Renal cortex interstitium (tissue), 11 donors: Measurements from ENCODE around the gene TRIM29. TPM values are rescaled to one million over a fixed set of nuclear protein-coding genes. Genes with fewer than 3 reads are reported as not detected.

Experiments
- DNase-seq, 11 donors: peaks; one replicate each; pipeline ENCODE4 v3.0.0-alpha.2; 2013; ENCODE audit warnings: low read depth in 9 of 11, low spot score in 4 of 11; ENCODE audit errors: extremely low read depth in 1 of 11
- polyA plus RNA-seq, 3 donors: library from polyadenylated mRNA; unstranded; fragments of 120-200 nt; gene quantifications; one replicate each; pipeline ENCODE4 v1.2.1, GENCODE V29; 2013; ENCODE audit not compliant: insufficient read length in 3 of 3

TRIM29 gene
- polyA plus RNA-seq, 3 donors: 0.62 to 5.0 (median 2.0) TPM

DNA sequence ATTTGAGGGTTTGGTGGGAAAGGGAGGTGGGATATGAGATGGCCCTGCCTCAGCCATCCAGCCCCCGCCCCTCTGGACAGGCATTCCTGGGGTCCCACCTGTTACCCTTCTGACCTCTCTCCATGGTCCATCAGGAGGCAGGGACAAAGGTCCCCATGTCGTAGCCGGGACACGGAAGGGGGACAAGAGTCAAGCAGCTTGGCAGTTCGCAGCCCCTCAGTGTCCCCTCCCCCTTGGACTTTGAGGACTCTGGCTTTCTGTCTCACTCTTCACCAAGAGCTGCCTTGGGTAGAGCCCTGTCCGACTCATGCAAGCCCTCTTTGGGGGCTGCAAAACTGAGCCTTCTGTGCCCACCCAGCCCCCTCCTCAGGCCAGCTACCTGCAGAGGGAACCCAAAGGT, 30.2 kb downstream of the TRIM29 start:
- DNase-seq: no peak

GRCh38 chr11:120106354-120107150, 31.4 kb downstream of the TRIM29 start:
- no peak for DNase-seq

- DNase-seq: no peak
These were observed 32.3 kb downstream of the TRIM29 start for GRCh38 chr11:120105576-120105975.

- DNase-seq: no peak
These were observed 33.8 kb downstream of the TRIM29 start for GRCh38 chr11:120104041-120104565.

- no peak for DNase-seq
These were observed 35.1 kb downstream of the TRIM29 start for GRCh38 chr11:120102864-120103122.

- no peak for DNase-seq
These were observed 35.7 kb downstream of the TRIM29 start for GRCh38 chr11:120102050-120102863.

- peak in 1 of 11 donors; percentile 9 for DNase-seq
These were observed 39.4 kb downstream of the TRIM29 start for GRCh38 chr11:120098503-120099020.

DNA sequence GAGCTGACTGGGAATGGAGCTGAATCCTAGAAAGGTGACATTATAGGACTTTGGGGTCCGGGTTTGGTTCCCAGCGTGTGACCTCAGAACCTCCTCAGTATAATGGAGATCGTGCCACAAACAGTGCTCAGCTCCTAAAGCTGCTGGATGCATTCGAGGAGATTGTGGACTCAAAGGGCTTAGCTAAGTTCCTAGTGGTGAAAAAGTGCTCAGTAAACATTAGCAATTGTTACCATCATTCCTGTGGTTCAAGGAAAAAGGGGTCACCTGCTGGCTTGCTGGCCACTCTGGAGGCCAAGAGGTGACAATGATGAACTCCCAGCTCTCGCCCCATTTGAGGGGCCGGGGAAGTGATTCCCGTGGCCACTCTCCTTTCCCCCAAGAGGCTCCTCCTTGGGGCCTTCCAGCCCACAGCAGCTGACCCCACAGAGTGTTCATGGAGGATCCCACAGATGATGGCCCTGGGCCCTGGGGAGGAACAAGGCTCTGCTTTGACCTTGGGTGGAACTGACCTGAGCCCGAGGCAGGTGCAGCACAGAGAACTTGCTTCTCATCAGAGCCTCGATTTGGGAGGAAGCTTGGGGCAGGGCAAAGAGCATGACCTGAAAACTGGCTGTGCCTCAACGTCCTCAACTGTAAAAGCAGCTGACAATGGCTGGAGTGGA, 40.1 kb downstream of the TRIM29 start:
- DNase-seq: no peak

GRCh38 chr11:120096369-120097191, 41.3 kb downstream of the TRIM29 start:
- DNase-seq: peak in 8 of 11 donors; percentile 40 to 58 (median 44)

- DNase-seq: no peak
These were observed 42.4 kb downstream of the TRIM29 start for GRCh38 chr11:120095516-120095915.

- DNase-seq: no peak
These were observed 46.2 kb downstream of the TRIM29 start for GRCh38 chr11:120091701-120092100.

- DNase-seq: no peak
These were observed 46.8 kb downstream of the TRIM29 start for GRCh38 chr11:120091121-120091520.

- DNase-seq: no peak
These were observed 47.5 kb downstream of the TRIM29 start for GRCh38 chr11:120090411-120090810.

DNA sequence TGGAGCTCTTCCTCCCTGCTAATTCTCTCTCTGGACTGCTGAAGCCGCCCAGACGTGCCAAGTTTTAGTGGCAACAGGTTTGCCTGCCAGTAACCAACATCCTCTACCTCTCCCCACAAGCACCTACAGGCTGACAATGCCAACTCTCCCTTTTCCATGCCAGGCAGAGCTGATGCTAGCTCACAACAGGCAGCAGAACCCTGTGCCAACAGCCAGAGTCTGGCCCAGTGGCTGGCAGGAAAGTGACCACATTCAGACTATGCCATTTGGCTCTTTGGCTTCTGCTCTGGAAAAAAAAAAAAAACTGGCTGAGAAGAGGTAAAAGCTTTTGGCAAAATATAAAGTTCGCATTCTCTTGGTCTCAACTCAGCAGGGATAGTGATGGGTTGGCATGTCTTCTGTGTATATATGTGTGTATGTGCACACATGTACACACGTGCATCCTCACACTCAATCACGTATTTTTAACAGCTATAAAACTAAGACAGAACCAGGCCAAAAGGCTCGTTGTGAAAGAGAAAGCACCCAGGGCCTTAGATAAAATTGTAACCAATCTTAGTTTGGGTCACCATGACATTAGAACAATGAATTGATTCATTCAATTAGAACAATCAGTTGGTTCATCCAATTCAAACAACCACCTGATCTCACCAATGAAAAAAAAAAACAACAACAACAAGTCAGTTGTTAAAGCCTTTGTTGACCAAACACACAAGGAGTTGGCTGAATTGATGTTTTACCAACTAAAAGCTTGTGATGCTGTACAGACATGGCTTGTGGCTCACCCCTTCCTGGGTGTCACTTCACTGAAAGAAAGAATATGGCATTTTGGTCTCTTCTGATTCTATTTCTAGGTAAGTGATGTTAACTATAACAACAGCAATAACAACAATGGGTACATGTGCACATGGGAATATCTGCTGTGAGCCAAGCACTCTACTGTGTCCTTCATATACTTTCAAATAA, 48.6 kb downstream of the TRIM29 start:
- no peak for DNase-seq

DNA sequence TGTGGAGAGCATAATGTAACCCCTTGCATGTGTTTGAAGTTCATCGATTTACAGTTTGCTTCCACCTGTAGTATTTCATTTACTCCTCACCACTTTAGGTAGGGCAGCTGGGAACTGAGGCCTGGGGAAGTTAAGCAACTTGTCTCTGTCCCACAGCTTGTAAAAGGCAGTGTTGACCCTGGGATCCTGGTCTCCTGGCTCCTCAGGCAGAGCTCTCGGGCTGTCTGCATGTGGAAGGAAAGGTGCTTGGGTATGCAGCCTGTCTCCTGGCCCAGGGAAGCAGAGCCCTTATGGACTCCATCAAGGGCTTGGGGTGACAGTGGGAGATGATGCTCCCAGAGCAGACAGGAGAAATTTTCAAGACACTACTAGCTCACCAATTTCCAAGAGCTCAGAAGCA, 49.9 kb downstream of the TRIM29 start:
- no peak for DNase-seq

GRCh38 chr11:120086651-120087050, 51.3 kb downstream of the TRIM29 start:
- peak in 4 of 11 donors; percentile 29 to 51 (median 40) for DNase-seq

DNA sequence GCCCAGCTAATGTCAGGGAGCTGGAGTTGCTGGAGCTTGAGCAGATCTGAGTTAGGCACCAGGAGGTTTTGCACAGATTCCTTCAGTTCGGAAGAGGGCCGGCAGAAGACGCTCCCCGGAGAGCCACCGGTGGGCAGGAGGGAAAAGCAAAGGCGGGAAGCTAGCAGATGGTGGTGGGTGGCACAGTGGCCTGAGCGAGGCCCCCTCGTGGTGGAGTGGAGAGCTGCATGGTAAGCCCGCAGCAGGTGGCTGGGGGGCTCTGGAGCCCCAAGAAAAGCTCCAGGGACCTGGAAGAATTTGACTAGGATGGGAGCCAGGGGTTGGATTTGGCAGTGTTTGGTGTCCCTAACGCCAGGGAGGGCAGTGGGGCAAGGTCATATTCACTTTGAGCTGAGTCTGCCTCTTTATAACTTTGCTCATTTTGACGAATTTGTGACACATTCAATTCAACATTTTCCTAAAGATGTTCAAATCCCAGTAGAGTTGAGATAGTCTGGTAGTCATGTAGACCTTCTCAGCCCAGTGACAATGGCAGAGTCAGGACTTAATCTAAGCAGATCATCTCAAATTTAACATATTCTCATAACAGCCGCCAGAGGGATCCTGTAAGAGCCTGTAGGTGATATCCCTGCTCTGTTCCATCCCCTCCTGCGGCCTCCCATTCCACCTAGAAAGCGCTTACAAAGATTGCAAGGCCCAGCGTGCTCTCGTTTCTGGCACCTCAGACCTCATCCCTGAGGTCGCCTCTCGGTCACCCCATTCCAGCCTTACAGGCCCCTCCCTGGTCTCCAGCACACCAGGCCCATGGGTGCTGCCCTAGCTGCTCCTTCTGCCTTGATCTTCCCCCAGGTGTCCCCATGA, 57.9 kb downstream of the TRIM29 start:
- DNase-seq: no peak
